Activated CD4-positive, alpha-beta T cell treated with anti-CD3 and anti-CD28 coated beads, Interleukin-2, amount 50 U/mL, for 24 hours (primary cell): ENCODE measurements around the gene CYBA.

Experiments used
- DNase-seq, 2 donors: peaks; one replicate each; pipeline ENCODE4 v3.0.0-alpha.2; 2020; ENCODE audit warnings: low read depth in 1 of 2, low spot score in 1 of 2

CYBA gene

GRCh38 chr16:88647178-88648070 lies 3.4 kb downstream of the CYBA start:
- DNase-seq, result no peak

GRCh38 chr16:88646345-88647034 lies 4.4 kb downstream of the CYBA start:
- DNase-seq, result no peak

- no peak for DNase-seq
Observed at GRCh38 chr16:88645941-88646340, 4.9 kb downstream of the CYBA start.

GRCh38 chr16:88645455-88645854 lies 5.4 kb downstream of the CYBA start:
- DNase-seq, result no peak

GRCh38 chr16:88643644-88643932 lies 7.3 kb downstream of the CYBA start:
- no peak for DNase-seq

GRCh38 chr16:88642881-88643643 lies 7.8 kb downstream of the CYBA start:
- no peak for DNase-seq

GRCh38 chr16:88640498-88641247 lies 10.2 kb downstream of the CYBA start:
- DNase-seq, result no peak

GRCh38 chr16:88640039-88640495 lies 10.8 kb downstream of the CYBA start:
- DNase-seq, result no peak

GRCh38 chr16:88639231-88640038 lies 11.4 kb downstream of the CYBA start:
- no peak for DNase-seq

GRCh38 chr16:88638323-88639230 lies 12.3 kb downstream of the CYBA start, which contains the start of gene IL17C:
Gene IL17C (plus strand): TSS chr16:88638572. CDS start chr16:88638642, 70 bp downstream.
- no peak for DNase-seq

GRCh38 chr16:88636488-88637265 lies 14.2 kb downstream of the CYBA start:
- no peak for DNase-seq

GRCh38 chr16:88635671-88636319 lies 15.1 kb downstream of the CYBA start:
- DNase-seq, result no peak

GRCh38 chr16:88634994-88635670 lies 15.7 kb downstream of the CYBA start:
- no peak for DNase-seq

- no peak for DNase-seq
Observed at GRCh38 chr16:88634141-88634993, 16.5 kb downstream of the CYBA start.

- DNase-seq, result no peak
Observed at GRCh38 chr16:88633684-88634140, 17.1 kb downstream of the CYBA start.

- DNase-seq, result no peak
Observed at GRCh38 chr16:88632587-88632930, 18.3 kb downstream of the CYBA start.
